Right kidney (tissue), 1 donor: ENCODE data around the gene USP34.
"Not testable (repeated sequence)": the region's sequence is repeated elsewhere in the genome, so short reads cannot be mapped to it uniquely, and the experiment has no call there.

Source experiments
- DNase-seq: peaks from one replicate; pipeline ENCODE4 v3.0.0-alpha.2; 2016

Gene USP34

GRCh38 chr2:61247204-61247812 is 223.6 kb downstream of the USP34 start:
- no peak for DNase-seq

DNA sequence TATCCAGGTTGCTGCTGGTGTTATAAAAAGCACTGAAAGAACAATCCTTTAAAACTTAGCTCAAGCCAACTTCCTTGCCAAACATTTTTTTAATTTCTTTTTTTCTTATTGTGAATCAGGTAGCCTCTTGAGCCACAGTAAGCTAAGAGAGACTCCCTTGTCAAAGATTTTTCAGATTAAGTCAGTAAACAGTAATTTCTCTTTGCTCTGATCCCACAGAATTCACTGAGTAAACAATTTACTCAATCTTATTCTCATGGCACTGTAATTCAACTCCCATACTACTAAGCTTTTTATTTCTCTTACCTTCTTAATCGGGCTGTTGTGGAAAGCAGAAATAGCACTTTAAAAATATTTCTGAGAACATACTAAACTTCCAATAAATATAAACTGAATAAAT is 226.2 kb downstream of the USP34 start:
- DNase-seq, result no peak

DNA sequence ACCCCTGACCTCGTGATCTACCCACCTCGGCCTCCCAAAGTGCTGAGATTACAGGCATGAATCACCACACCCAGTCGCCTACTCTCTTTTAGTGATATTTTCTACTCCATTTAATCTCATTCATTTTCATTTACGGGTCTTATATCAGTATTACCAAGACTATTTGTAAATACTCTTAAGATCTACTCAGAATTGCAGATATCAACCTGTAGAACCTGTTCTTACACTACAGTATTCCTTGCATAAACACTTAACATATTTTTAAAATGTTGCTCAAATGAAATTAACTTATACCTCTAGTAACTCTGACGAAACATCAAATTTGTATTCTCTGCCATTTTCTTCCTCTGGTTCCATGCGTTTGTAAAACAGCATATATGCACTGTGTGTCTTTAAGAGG is 229.6 kb downstream of the USP34 start:
- no peak for DNase-seq

DNA sequence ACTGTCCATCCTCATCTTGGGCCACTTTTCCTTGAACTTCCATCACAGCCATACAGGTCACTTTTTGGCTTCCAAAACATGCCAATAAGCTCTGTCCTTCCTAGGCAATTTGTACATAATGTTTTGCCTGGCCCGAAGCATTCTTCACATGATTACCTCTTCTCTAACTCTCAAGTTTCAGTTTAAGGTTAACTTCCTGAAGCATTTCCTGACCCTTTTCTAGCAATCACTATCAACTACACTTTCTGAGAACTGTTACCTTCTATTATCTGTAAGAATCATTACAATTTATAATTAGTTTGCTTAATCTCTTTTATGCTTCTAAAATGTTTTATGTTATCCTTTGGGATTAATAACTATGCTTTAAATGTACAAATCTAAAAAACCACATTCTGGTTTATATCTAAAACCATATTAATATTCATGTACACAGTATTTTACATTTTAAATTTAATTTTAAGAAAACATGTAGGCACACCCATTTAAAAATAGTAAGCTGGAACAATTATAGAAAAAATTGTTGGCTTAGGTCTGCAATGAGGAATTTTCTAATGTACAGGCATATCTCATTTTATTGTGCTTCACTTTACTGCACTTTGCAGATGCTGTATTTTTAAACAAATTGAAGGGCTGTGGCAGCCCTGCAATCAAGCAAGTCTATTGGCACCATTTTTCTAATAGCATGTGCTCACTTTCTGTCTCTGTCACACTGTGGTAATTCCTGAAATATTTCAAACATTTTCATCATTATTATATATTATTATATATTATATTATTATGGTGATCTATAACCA is 232.5 kb downstream of the USP34 start:
- DNase-seq, result no peak

DNA sequence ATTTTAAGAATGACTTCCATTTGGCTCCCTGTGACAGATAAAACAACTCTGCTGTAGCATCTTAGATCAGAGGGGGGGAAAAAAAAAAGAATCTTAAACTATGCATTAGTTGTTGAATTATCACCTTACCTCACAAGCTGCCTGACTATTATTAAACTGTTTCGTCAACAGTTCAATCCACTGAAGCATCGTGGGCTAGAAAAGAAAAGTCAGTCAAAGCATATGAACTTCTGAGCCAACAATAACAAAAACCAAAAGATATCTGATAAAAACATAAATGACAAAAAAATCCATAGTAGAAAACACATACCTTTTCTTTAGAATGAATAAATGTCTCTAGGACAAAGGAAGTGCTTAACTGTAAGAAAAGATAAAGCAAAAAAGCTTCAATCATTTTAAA is 235.2 kb downstream of the USP34 start:
- no peak for DNase-seq

- no peak for DNase-seq
Observed at GRCh38 chr2:61233581-61233980, 237.3 kb downstream of the USP34 start.

DNA sequence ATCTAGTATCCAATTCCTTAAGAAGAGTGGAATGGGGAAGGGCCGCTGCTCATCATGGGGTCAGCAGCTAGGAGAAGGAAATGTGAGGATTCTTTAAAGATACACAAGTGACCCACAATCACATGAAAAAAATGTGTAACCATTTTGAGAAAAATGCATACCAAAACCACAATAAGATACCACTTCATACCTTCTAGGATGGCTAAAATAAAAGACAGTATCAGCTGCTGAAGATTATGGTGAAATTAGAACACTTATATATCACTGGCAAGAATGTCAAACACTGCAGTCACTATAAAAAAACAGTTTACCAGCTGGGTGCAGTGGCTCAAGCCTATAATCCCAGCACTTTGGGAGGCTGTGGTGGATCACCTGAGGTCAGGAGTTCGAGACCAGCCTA is 241.0 kb downstream of the USP34 start:
- no peak for DNase-seq

DNA sequence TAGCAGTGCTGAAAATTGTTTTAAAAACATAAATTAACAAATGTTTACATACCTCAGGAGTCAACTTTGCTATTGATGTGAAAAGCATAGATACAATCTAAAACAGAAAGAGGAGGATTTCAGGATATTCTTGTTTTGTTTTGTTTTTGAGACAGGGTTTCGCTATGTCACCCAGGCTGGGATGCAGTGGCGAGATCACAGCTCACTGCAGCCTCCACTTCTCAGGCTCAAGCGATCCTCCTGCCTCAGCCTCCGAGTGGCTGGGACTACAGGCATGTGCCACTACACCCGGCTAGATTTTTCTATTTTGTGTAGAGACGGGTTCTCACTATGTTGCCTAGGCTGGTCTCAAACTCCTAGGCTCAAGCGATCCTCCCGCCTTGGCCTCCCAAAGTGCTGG is 248.3 kb downstream of the USP34 start:
- DNase-seq, result no peak

DNA sequence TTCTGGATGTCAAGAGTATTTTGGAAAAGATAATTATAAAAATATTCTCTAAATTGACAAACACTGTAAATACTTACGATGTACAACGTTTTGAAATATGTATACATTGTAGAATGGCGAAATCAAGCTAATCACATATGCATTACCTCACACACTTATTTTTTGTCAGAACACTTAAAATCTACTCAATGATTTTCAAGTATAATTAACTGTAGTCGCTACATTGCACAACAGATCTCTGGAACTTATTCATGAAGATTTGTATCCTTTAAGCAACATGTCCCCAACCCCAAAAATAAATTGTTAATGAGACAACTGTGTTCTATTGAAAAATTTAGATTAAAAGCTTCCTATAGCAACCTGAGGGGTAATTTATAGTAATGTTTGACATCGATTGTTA is 249.1 kb downstream of the USP34 start:
- DNase-seq, result no peak

DNA sequence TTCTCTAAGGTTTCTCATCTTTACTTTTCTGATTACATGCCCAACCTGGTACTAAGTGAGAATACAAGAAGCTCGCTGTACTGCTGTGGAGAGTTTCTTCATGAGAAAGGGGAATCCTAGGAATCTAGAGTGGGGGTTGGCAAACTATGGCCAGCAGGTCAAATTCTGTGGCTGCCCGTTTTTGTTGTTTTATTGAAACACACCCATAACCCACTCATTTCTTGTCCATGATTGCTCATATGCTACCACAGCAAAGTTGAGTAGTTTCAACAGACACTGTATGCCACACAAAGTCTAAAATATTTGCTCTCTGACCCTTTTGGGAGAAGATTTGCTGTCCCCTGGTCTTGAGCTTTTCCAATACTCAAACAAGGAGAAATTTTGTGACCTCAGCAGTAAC is 250.1 kb downstream of the USP34 start:
- no peak for DNase-seq

- no peak for DNase-seq
Observed at GRCh38 chr2:61218817-61219170, 252.1 kb downstream of the USP34 start.

- DNase-seq, result no peak
Observed at GRCh38 chr2:61218076-61218816, 252.6 kb downstream of the USP34 start.

GRCh38 chr2:61214171-61214570 is 256.7 kb downstream of the USP34 start:
- no peak for DNase-seq

DNA sequence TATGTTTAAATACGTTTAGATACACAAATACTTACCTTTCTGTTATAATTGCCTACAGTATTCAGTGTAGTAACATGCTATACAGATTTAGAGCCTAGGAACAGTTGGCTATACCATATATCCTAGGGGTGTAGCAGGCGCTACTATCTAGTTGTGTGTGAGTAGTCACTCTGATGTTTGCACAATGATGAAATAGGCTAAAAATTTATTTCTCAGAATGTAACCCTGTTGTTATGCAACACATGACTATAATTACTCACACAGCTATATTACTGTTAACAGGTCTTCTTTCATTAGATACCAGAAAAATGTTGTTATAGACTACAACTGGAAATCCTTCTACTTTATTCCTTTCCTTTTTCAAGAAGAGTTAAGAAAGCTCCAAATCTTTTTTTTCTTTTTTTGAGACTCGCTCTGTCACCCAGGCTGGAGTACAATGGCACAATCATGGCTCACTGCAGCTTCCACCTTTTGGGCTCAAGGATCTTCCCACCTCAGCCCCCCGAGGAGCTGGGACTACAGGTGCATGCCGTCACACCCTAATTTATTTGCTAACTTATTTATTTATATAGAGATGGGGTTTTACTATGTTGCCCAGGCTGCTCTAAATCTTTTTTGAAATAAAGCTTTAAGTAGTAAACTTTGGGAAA is 260.4 kb downstream of the USP34 start:
- DNase-seq, result no peak

DNA sequence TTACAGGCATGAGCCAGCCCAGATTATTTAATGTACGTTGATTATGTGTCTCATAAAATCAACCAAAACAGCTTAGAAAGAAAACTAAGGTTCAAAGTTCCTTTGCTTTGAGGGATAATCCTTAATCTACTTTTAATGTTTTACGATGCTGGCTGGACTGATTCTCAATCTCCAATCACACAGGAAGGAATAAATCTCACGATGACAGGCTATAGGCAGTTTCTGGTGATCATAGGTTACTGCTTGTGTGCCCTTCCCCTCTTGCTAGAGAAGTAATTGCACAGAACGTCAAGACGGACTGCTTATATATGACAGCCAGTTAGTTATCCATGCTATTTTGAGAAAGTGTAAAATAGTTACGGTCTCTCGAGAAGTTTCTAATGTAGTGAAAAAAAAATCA is 265.8 kb downstream of the USP34 start:
- no peak for DNase-seq

- DNase-seq, result no peak
Observed at GRCh38 chr2:61196671-61197070, 274.2 kb downstream of the USP34 start.

DNA sequence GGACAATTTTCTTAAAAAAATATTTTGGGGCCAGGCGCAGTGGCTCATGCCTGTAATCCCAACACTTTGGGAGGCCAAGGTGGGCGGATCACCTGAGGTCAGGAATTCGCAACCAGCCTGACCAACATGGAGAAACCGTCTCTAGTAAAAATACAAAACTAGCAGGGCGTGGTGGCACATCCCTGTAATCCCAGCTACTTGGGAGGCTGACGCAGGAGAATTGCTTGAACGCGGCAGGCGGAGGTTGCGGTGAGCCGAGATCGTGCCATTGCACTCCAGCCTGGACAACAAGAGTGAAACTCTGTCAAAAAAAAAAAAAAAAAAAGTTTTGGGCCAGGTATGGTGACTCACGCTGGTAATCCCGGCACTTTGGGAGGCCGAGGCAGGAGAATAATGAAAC is 276.2 kb downstream of the USP34 start:
- DNase-seq, result not testable (repeated sequence)

DNA sequence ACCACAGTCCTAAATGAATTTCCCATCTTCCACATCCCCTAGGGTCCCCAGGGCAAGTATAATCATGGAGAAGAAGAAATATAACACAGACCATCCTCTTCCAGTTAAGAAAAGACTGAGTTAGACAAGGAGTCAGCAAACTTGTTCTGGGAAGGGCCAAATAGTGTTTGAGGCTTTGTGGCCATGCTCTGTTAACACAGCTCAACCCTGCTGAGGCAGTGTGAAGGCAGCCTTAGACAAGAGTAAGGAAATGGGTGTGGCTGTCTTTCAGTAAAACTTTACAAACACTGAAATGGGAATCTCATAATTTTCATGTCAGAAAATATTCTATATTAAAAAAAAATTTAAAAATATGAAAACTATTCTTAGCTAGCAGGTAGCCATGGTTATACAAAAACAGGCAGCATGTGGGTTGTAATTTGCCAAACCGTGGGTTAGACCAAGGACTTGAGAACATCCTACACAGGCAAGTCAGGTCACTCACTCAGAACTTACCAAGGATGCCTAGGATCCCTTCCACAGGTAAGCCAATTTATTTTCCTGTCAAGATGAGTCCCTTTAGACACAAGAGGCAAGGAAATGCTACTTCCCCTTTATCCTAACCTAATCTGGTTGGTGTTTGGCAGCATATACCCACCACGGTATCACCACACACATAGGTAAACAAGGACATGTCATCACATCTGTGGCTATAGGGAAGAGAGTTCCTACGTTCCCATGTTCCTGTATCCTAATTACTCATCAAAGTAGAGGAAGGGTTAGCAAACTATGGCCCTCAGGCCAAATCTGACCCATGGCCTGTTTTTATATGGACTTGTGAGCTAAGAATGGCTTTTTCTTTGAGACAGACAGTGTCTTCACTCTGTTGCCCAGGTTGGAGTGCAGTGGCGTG is 277.0 kb downstream of the USP34 start:
- DNase-seq, result no peak

GRCh38 chr2:61187085-61187484 is 283.8 kb downstream of the USP34 start:
- no peak for DNase-seq

GRCh38 chr2:61185231-61185728 is 285.6 kb downstream of the USP34 start:
- DNase-seq, result no peak

GRCh38 chr2:61184263-61184662 is 286.6 kb downstream of the USP34 start:
- DNase-seq, result no peak

GRCh38 chr2:61183795-61184194 is 287.1 kb downstream of the USP34 start:
- DNase-seq, result no peak
